Neural cell (in vitro differentiated cells): ENCODE measurements around the gene WDR31. TPM values are rescaled to one million over a fixed set of nuclear protein-coding genes. Genes with fewer than 3 reads are reported as not detected.
"Not testable (repeated sequence)": the region's sequence is repeated elsewhere in the genome, so short reads cannot be mapped to it uniquely, and the experiment has no call there.

Experiments used
- H2AFZ ChIP-seq: fragments of 200-600, 300-800 bp; sonication (generic), shearing (Covaris generic); 2 replicates; pipeline ENCODE4 v1.6.0; 2014; ENCODE audit warnings: low read depth, mild to moderate bottlenecking, antibody characterized with exemption, low read length, moderate library complexity
- H3F3A ChIP-seq: fragments of 200-600 bp; shearing (Covaris generic); 2 replicates; pipeline ENCODE4 v1.6.1; 2016; ENCODE audit warnings: mild to moderate bottlenecking, moderate library complexity, mixed read lengths, antibody characterized with exemption, low read length; ENCODE audit not compliant: insufficient read depth, poor library complexity, severe bottlenecking
- H3K27ac ChIP-seq: fragments of 200-600, 300-800 bp; sonication (generic), shearing (Covaris generic); 2 replicates; pipeline ENCODE4 v1.5.1; 2014; ENCODE audit warnings: mild to moderate bottlenecking, low read length, moderate library complexity
- H3K27me3 ChIP-seq: fragments of 300-800, 200-600 bp; sonication (generic), shearing (Covaris generic); 2 replicates; pipeline ENCODE4 v1.6.0; 2014; ENCODE audit warnings: mild to moderate bottlenecking, low read depth, low read length, moderate library complexity; ENCODE audit not compliant: insufficient read depth
- H3K36me3 ChIP-seq: fragments of 300-800, 200-600 bp; sonication (generic), shearing (Covaris generic); 2 replicates; pipeline ENCODE4 v1.5.1; 2014; ENCODE audit warnings: mild to moderate bottlenecking, antibody characterized with exemption, low read length, moderate library complexity; ENCODE audit not compliant: insufficient read depth
- H3K4me2 ChIP-seq: fragments of 300-800, 200-600 bp; sonication (generic), shearing (Covaris generic); 2 replicates; pipeline ENCODE4 v1.6.0; 2014; ENCODE audit warnings: mild to moderate bottlenecking, low read length
- H3K4me3 ChIP-seq: fragments of 300-800, 200-600 bp; sonication (generic), shearing (Covaris generic); 2 replicates; pipeline ENCODE4 v1.5.1; 2014; ENCODE audit warnings: mild to moderate bottlenecking, low read length, moderate library complexity
- H3K79me2 ChIP-seq: fragments of 200-600 bp; shearing (Covaris generic); replicated peaks from 2 replicates; pipeline ENCODE4 v1.6.0; 2014; ENCODE audit warnings: mild to moderate bottlenecking, low read length, moderate library complexity; ENCODE audit not compliant: insufficient read depth
- H3K9ac ChIP-seq: fragments of 300-800, 200-600 bp; sonication (generic), shearing (Covaris generic); 2 replicates; pipeline ENCODE4 v1.6.1; 2016; ENCODE audit warnings: mild to moderate bottlenecking, low read length, mixed read lengths
- H3K9me2 ChIP-seq: fragments of 200-600 bp; shearing (Covaris generic); 2 replicates; pipeline ENCODE4 v1.6.1; 2016; ENCODE audit warnings: mild to moderate bottlenecking, low read length, mixed read lengths; ENCODE audit not compliant: insufficient read depth
- H3K9me3 ChIP-seq: fragments of 200-600, 300-800 bp; sonication (generic), shearing (Covaris generic); 2 replicates; pipeline ENCODE4 v1.6.1; 2016; ENCODE audit warnings: mild to moderate bottlenecking, mixed run types, low read length, moderate library complexity, mixed read lengths
- H4K20me1 ChIP-seq: fragments of 200-600 bp; shearing (Covaris generic); 2 replicates; pipeline ENCODE4 v1.6.1; 2016; ENCODE audit warnings: mild to moderate bottlenecking, mixed run types; ENCODE audit not compliant: insufficient read depth
- EP300 ChIP-seq: fragments of 450-650 bp; conservative IDR thresholded peaks from 2 replicates; pipeline ENCODE4 v1.6.1; 2014; ENCODE audit warnings: antibody characterized with exemption, mild to moderate bottlenecking, moderate library complexity; ENCODE audit not compliant: poor library complexity, severe bottlenecking
- EZH2 ChIP-seq: fragments of 200-600, 300-800 bp; shearing (Covaris generic), sonication (generic); IDR thresholded peaks from 2 replicates; pipeline ENCODE4 v1.6.1; 2014; ENCODE audit warnings: antibody characterized with exemption, low read length, borderline replicate concordance, mild to moderate bottlenecking; ENCODE audit not compliant: insufficient read depth, poor library complexity, severe bottlenecking
- MXI1 ChIP-seq: fragments of 450-650 bp; conservative IDR thresholded peaks from 2 replicates; pipeline ENCODE4 v1.6.1; 2014; ENCODE audit warnings: antibody characterized with exemption, mild to moderate bottlenecking; ENCODE audit not compliant: poor library complexity, severe bottlenecking
- POLR2AphosphoS5 ChIP-seq: IDR thresholded peaks from 2 replicates; pipeline ENCODE4 v1.6.1; 2012
- RAD21 ChIP-seq: fragments of 450-650 bp; conservative IDR thresholded peaks from 2 replicates; pipeline ENCODE4 v1.6.1; 2014; ENCODE audit warnings: antibody characterized with exemption, mild to moderate bottlenecking, moderate library complexity
- SMC3 ChIP-seq: fragments of 450-650 bp; conservative IDR thresholded peaks from 2 replicates; pipeline ENCODE4 v1.6.1; 2014; ENCODE audit warnings: antibody characterized with exemption, mild to moderate bottlenecking, moderate library complexity; ENCODE audit not compliant: poor library complexity
- TAF1 ChIP-seq: IDR thresholded peaks from 2 replicates; pipeline ENCODE4 v1.6.1; 2012; ENCODE audit warnings: low read depth
- polyA plus RNA-seq: library from polyadenylated mRNA; depleted of rRNA; stranded (reverse); fragments of >200 nt; gene quantifications from 2 replicates; pipeline ENCODE4 v1.2.3, GENCODE V29; 2014
- TF ChIP-seq, protein P1 (sequence below): IDR thresholded peaks from 2 replicates; pipeline ENCODE4 v1.6.1; 2012; ENCODE audit warnings: borderline replicate concordance
- TF ChIP-seq, protein P2 (sequence below): fragments of 450-650 bp; IDR thresholded peaks from 2 replicates; pipeline ENCODE4 v1.5.1; 2014; ENCODE audit warnings: antibody characterized with exemption, mild to moderate bottlenecking, moderate library complexity; ENCODE audit not compliant: poor library complexity, severe bottlenecking

Gene WDR31
- polyA plus RNA-seq, 1 donor from 2014 or later = 0.59 TPM

DNA sequence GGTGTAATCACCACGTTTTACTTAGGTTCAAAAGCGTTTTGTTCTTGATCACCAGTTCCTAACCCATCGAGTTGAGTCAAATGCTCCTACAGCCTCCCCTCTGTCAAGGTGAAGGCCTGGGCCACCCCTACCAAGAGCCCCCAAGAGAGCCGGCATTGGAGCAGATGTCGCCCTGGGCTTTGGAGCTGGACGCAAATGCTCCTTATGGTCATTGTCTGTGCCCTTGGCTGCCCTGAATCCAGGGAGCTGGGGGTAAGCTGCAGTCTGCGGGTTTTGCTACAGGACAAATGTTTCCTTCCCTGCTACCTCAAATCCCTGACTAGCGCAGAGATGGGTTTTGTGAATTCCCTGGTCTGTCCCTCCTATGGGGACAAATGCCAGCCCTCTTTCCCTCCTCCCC is 41.8 kb downstream of the WDR31 start:
- no peaks in the 10 kb centered on the region for H3K36me3 ChIP-seq
- no peaks in the 10 kb centered on the region for H3K9me2 ChIP-seq
- H3K79me2 ChIP-seq = no peaks in the 10 kb centered on the region
- no peaks in the 10 kb centered on the region for H4K20me1 ChIP-seq
- no peak overlapping the region for H3K4me2 ChIP-seq
- no peaks in the 10 kb centered on the region for H3K27me3 ChIP-seq
- no peak overlapping the region for H3K4me3 ChIP-seq
- H2AFZ ChIP-seq = no peak overlapping the region
- H3K9me3 ChIP-seq = no peaks in the 10 kb centered on the region
- H3F3A ChIP-seq = no peaks in the 10 kb centered on the region
- TF ChIP-seq, protein P1, sequence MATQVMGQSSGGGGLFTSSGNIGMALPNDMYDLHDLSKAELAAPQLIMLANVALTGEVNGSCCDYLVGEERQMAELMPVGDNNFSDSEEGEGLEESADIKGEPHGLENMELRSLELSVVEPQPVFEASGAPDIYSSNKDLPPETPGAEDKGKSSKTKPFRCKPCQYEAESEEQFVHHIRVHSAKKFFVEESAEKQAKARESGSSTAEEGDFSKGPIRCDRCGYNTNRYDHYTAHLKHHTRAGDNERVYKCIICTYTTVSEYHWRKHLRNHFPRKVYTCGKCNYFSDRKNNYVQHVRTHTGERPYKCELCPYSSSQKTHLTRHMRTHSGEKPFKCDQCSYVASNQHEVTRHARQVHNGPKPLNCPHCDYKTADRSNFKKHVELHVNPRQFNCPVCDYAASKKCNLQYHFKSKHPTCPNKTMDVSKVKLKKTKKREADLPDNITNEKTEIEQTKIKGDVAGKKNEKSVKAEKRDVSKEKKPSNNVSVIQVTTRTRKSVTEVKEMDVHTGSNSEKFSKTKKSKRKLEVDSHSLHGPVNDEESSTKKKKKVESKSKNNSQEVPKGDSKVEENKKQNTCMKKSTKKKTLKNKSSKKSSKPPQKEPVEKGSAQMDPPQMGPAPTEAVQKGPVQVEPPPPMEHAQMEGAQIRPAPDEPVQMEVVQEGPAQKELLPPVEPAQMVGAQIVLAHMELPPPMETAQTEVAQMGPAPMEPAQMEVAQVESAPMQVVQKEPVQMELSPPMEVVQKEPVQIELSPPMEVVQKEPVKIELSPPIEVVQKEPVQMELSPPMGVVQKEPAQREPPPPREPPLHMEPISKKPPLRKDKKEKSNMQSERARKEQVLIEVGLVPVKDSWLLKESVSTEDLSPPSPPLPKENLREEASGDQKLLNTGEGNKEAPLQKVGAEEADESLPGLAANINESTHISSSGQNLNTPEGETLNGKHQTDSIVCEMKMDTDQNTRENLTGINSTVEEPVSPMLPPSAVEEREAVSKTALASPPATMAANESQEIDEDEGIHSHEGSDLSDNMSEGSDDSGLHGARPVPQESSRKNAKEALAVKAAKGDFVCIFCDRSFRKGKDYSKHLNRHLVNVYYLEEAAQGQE = no peak
- TF ChIP-seq EZH2 (no peak), EP300 (no peak), SMC3 (no peak), POLR2AphosphoS5 (no peak), RAD21 (no peak), TAF1 (no peak), MXI1 (no peak)
- TF ChIP-seq, protein P2, sequence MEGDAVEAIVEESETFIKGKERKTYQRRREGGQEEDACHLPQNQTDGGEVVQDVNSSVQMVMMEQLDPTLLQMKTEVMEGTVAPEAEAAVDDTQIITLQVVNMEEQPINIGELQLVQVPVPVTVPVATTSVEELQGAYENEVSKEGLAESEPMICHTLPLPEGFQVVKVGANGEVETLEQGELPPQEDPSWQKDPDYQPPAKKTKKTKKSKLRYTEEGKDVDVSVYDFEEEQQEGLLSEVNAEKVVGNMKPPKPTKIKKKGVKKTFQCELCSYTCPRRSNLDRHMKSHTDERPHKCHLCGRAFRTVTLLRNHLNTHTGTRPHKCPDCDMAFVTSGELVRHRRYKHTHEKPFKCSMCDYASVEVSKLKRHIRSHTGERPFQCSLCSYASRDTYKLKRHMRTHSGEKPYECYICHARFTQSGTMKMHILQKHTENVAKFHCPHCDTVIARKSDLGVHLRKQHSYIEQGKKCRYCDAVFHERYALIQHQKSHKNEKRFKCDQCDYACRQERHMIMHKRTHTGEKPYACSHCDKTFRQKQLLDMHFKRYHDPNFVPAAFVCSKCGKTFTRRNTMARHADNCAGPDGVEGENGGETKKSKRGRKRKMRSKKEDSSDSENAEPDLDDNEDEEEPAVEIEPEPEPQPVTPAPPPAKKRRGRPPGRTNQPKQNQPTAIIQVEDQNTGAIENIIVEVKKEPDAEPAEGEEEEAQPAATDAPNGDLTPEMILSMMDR = no peak
- H3K27ac ChIP-seq = no peak overlapping the region
- H3K9ac ChIP-seq = no peak overlapping the region

DNA sequence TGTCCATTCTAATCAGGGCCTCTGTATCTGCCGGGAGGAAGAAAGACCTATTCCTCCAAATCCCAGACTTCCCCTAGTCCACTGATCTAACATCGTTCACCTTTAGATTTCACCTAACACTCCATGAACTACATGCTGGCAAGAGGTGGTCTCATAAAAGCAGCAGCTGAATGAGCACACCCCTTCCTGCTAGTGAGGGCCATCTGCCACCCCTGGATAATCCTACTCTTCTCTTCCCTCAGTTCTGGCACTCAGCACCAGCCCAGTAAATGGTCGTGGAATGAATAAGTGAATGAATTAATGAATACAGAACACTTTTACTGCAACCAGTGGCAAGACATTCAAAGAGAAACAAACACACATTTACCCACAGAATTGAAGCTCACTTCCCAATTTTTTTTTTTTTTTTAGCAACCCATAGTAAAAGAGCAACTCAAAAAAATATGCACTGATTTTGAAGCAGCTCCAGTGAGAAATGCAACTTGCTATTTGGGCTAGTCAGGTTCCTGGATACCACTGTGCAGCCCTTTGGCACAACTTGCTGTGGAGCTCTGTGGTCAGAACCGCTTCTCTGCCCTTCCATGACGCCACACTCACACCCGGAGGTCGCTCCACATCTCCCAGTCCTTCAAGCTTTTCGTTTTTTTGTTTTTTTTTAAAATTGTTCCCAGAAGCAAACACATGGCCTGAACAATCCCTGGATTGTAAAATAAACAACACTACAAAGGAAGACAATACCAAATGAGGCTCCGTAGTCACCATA is 43.1 kb downstream of the WDR31 start:
- no peak overlapping the region for H2AFZ ChIP-seq
- no peak overlapping the region for H3K27ac ChIP-seq
- TF ChIP-seq MXI1 (no peak), RAD21 (no peak), POLR2AphosphoS5 (no peak), SMC3 (no peak), EZH2 (no peak), EP300 (no peak), TAF1 (no peak)
- TF ChIP-seq, protein P1 = no peak
- TF ChIP-seq, protein P2 = no peak

DNA sequence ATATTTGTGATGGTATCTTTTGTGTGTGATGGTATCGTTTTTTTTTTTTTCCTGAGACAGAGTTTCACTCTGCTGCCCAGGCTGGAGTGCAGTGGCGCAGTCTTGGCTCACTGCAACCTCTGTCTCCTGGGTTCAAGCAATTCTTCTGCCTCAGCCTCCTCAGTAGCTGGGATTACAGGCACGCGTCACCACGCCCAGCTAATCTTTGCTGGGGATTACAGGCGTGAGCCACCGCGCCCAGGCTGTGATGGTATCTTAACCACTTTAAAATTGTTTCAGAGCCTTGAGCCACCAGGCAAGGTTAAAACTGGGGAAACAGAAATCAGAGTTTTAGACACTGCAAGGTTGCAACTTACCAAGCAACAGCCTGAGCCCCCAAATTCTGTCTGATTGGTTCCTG is 43.8 kb downstream of the WDR31 start:
- H3K4me2 ChIP-seq, H3K27ac ChIP-seq, H3K9me2 ChIP-seq, H3K9me3 ChIP-seq, H3K79me2 ChIP-seq, H3K27me3 ChIP-seq, H4K20me1 ChIP-seq, H2AFZ ChIP-seq, H3K9ac ChIP-seq, H3K4me3 ChIP-seq, H3F3A ChIP-seq, H3K36me3 ChIP-seq: not testable (repeated sequence)

More for the DNA sequence above, 43.1 kb downstream of the WDR31 start:
- no peaks in the 10 kb centered on the region for H3K9me3 ChIP-seq
- H3K9ac ChIP-seq = no peak overlapping the region
- H4K20me1 ChIP-seq = no peaks in the 10 kb centered on the region
- H3K4me2 ChIP-seq = no peak overlapping the region
- H3F3A ChIP-seq = no peaks in the 10 kb centered on the region
- no peaks in the 10 kb centered on the region for H3K79me2 ChIP-seq
- no peak overlapping the region for H3K4me3 ChIP-seq
- H3K9me2 ChIP-seq = no peaks in the 10 kb centered on the region
- H3K36me3 ChIP-seq = no peaks in the 10 kb centered on the region
- no peaks in the 10 kb centered on the region for H3K27me3 ChIP-seq
